ENCODE data around the gene RGS19. TPM values are rescaled to one million over a fixed set of nuclear protein-coding genes. Genes with fewer than 3 reads are reported as not detected.
"Not testable (repeated sequence)": the region's sequence is repeated elsewhere in the genome, so short reads cannot be mapped to it uniquely, and the experiment has no call there.

Gene RGS19
- total RNA-seq, 1 experiment from 2014 or later: 99.8 TPM

GRCh38 chr20:64095455-64095854 is 16.1 kb upstream of the RGS19 start:
- no peak for DNase-seq (ENCODE audit: low spot score)

GRCh38 chr20:64093013-64093503 is 13.7 kb upstream of the RGS19 start:
- DNase-seq (ENCODE audit: low spot score): no peak

- no peak for DNase-seq (ENCODE audit: low spot score)
Measured at GRCh38 chr20:64092258-64093012, 13.1 kb upstream of the RGS19 start.

GRCh38 chr20:64091770-64092169 is 12.5 kb upstream of the RGS19 start:
- DNase-seq (ENCODE audit: low spot score): no peak

- DNase-seq (ENCODE audit: low spot score): no peak
Measured at GRCh38 chr20:64091340-64091739, 12.0 kb upstream of the RGS19 start.

GRCh38 chr20:64090165-64090564 is 10.8 kb upstream of the RGS19 start:
- no peak for DNase-seq (ENCODE audit: low spot score)

- DNase-seq (ENCODE audit: low spot score): not testable (repeated sequence)
Measured at GRCh38 chr20:64088586-64088985, 9.3 kb upstream of the RGS19 start.

- DNase-seq (ENCODE audit: low spot score): not testable (repeated sequence)
Measured at GRCh38 chr20:64087226-64087825, 8.0 kb upstream of the RGS19 start.

GRCh38 chr20:64086801-64087200 is 7.5 kb upstream of the RGS19 start:
- no peak for DNase-seq (ENCODE audit: low spot score)

- peak; percentile 39 for DNase-seq (ENCODE audit: low spot score)
Measured at GRCh38 chr20:64084685-64085152, 5.4 kb upstream of the RGS19 start.

GRCh38 chr20:64083804-64084684 is 4.7 kb upstream of the RGS19 start, which contains the start of gene LKAAEAR1:
TSS of gene LKAAEAR1 (minus strand) at chr20:64084398. CDS start at chr20:64084219, 179 bp downstream.
- no peak for DNase-seq (ENCODE audit: low spot score)

- DNase-seq (ENCODE audit: low spot score): no peak
Measured at GRCh38 chr20:64083378-64083803, 4.1 kb upstream of the RGS19 start.

- no peak for DNase-seq (ENCODE audit: low spot score)
Measured at GRCh38 chr20:64082820-64083377, 3.6 kb upstream of the RGS19 start.

- no peak for DNase-seq (ENCODE audit: low spot score)
Measured at GRCh38 chr20:64082126-64082731, 2.9 kb upstream of the RGS19 start.

GRCh38 chr20:64081624-64081964 is 2.3 kb upstream of the RGS19 start:
- DNase-seq (ENCODE audit: low spot score): no peak

GRCh38 chr20:64080813-64081623 is 1.7 kb upstream of the RGS19 start:
- no peak for DNase-seq (ENCODE audit: low spot score)

GRCh38 chr20:64080013-64080812 is 895 bp upstream of the RGS19 start, which contains the start of gene OPRL1:
TSS of gene OPRL1 (plus strand) at chr20:64080082. CDS start at chr20:64092721, 12,639 bp downstream.
- DNase-seq (ENCODE audit: low spot score): no peak

- DNase-seq (ENCODE audit: low spot score): no peak
Measured at GRCh38 chr20:64078934-64079272, 415 bp downstream of the RGS19 start.

GRCh38 chr20:64077876-64078551 is 1.3 kb downstream of the RGS19 start:
- no peak for DNase-seq (ENCODE audit: low spot score)

All from HT-29 (cell line).